ENCODE data around the gene CPED1. TPM values are rescaled to one million over a fixed set of nuclear protein-coding genes. Genes with fewer than 3 reads are reported as not detected.

Gene CPED1
- total RNA-seq, 1 experiment from 2014 or later: 0.13 TPM

GRCh38 chr7:121212036-121212435 is 223.5 kb downstream of the CPED1 start:
- H4K8ac ChIP-seq (replicated peaks; ENCODE audit: insufficient read length, low read depth, low read length): no peak overlapping the region
- H3K27me3 Mint-ChIP-seq (ENCODE audit: low read depth): no peaks in the 10 kb centered on the region
- no peak overlapping the region for H3K56ac ChIP-seq (ENCODE audit: insufficient read length, low read depth, low read length)
- no peak overlapping the region for H3K18ac ChIP-seq (ENCODE audit: insufficient read length, low read depth, low read length)
- H2BK5ac ChIP-seq (ENCODE audit: insufficient read length, low read length): no peak overlapping the region
- H2BK120ac ChIP-seq (ENCODE audit: low read depth, low read length, poor library complexity, severe bottlenecking): no peak overlapping the region
- no peaks in the 10 kb centered on the region for H3K79me2 ChIP-seq (ENCODE audit: insufficient read depth, low read length)
- H2BK20ac ChIP-seq (ENCODE audit: low read depth, low read length, poor library complexity, severe bottlenecking): no peak overlapping the region
- H3K36me3 Mint-ChIP-seq (ENCODE audit: insufficient read depth in 1 of 3, low read depth in 3 of 3): no peaks in the 10 kb centered on the region
- no peak overlapping the region for H3K4me3 Mint-ChIP-seq
- no peak for DNase-seq
- H4K20me1 ChIP-seq (ENCODE audit: control insufficient read depth, insufficient read depth, insufficient read length): no peaks in the 10 kb centered on the region
- H3K23ac ChIP-seq (ENCODE audit: insufficient read length, low read depth, low read length): no peak overlapping the region
- no peaks in the 10 kb centered on the region for H3K9me3 Mint-ChIP-seq
- H2BK15ac ChIP-seq (ENCODE audit: low read depth, low read length): no peak overlapping the region
- no peak for TF ChIP-seq CTCF (conservative IDR thresholded peaks at IDR 0.05)
- H3K14ac ChIP-seq (ENCODE audit: insufficient read depth, low read length): no peak overlapping the region
- no peak overlapping the region for H2AFZ ChIP-seq (ENCODE audit: low read length)
- H3K9me3 ChIP-seq (ENCODE audit: control insufficient read depth, low read depth, low read length): no peaks in the 10 kb centered on the region
- H3K9ac ChIP-seq (ENCODE audit: extremely low read depth, insufficient read length, low read length): no peak overlapping the region
- no peak overlapping the region for H3K27ac ChIP-seq (ENCODE audit: insufficient read length, low read depth, low read length)
- no peak overlapping the region for H3T11ph ChIP-seq (ENCODE audit: low read length)
- no peak overlapping the region for H4K5ac ChIP-seq (ENCODE audit: insufficient read length, low read depth, low read length)
- WGBS (ENCODE audit: extremely low coverage, insufficient read length, low lambda C conversion rate): no CpG with 5 or more reads among the region's 2 CpGs
- H2BK12ac ChIP-seq (ENCODE audit: insufficient read length, low read depth, low read length): no peak overlapping the region
- no peaks in the 10 kb centered on the region for H3K27me3 ChIP-seq (ENCODE audit: insufficient read depth, low read length)
- no peak overlapping the region for H2AK5ac ChIP-seq (ENCODE audit: insufficient read length, low read length)
- no peak overlapping the region for H4K91ac ChIP-seq (ENCODE audit: insufficient read length, low read depth, low read length)
- no peaks in the 10 kb centered on the region for H3K4me1 ChIP-seq (ENCODE audit: insufficient read depth, low read length)
- no peaks in the 10 kb centered on the region for H3K4me1 Mint-ChIP-seq
- no peaks in the 10 kb centered on the region for H3K23me2 ChIP-seq (ENCODE audit: insufficient read length, low read depth, low read length, poor library complexity, severe bottlenecking)
- no peak overlapping the region for H3K27ac Mint-ChIP-seq
- no peaks in the 10 kb centered on the region for H3K79me1 ChIP-seq (ENCODE audit: insufficient read depth, low read depth, low read length, poor library complexity, severe bottlenecking)
- no peak overlapping the region for H3K4me2 ChIP-seq (ENCODE audit: insufficient read depth, insufficient read length, low read length)
- H3K4ac ChIP-seq (ENCODE audit: low read depth, low read length): no peak overlapping the region

Data from H9 (cell line).